HG03045 (cell line): Measurements from ENCODE around the gene TGM5.
"Not testable (repeated sequence)": the region's sequence is repeated elsewhere in the genome, so short reads cannot be mapped to it uniquely, and the experiment has no call there.

Source experiments
- ATAC-seq: cut with Tn5 transposase; IDR thresholded peaks from one replicate; pipeline ENCODE4 v1.9.1; 2021; ENCODE audit warnings: mild to moderate bottlenecking, moderate library complexity; ENCODE audit not compliant: unreplicated experiment

TGM5 gene, protein sequence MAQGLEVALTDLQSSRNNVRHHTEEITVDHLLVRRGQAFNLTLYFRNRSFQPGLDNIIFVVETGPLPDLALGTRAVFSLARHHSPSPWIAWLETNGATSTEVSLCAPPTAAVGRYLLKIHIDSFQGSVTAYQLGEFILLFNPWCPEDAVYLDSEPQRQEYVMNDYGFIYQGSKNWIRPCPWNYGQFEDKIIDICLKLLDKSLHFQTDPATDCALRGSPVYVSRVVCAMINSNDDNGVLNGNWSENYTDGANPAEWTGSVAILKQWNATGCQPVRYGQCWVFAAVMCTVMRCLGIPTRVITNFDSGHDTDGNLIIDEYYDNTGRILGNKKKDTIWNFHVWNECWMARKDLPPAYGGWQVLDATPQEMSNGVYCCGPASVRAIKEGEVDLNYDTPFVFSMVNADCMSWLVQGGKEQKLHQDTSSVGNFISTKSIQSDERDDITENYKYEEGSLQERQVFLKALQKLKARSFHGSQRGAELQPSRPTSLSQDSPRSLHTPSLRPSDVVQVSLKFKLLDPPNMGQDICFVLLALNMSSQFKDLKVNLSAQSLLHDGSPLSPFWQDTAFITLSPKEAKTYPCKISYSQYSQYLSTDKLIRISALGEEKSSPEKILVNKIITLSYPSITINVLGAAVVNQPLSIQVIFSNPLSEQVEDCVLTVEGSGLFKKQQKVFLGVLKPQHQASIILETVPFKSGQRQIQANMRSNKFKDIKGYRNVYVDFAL

DNA sequence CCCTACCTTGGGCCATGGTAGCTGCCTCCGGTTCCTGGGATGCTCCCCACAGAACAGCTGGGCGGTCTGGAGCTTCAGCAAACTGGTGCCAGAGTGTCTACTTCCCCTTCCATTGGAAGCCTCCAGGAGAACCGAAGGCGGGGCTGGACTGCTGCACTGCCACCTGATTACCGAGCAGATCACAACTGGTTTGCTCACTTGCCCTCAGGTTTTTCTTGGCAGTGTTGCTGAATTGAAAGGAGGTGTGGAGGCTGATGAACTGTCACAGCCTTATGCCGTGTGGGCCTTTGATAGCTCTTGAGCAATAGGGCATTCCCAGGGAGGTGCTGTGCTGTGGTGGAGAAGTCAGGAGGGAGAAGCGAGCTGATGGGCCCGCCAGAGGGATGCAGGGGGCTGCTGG lies at the start of gene TGM5:
Gene TGM5, minus strand, starts transcription at position 95 of the 400 bp plus-strand sequence. Its CDS starts 79 bp downstream, at position 16.
- ATAC-seq, result no peak

DNA sequence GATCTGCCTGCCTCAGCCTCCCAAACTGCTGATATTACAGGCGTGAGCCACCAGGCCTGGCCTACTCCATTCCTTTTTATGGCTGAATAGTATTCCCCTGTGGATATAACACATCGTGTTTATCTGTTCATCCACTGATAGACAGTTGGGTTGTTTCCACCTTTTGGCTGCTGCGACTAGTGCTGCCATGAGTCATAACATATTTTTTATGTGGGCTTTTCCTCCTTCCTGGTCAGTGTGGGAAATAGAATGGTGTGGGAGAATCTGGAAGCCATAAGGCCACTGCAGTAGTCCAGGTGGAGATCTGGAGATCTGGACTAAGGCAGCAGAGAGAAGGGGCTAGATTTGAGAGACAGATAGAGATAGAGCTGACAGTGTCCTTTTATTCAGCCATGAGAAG lies 47.4 kb upstream of the TGM5 start:
- ATAC-seq, result no peak

GRCh38 chr15:43312378-43312777 lies 45.6 kb upstream of the TGM5 start:
- ATAC-seq, result no peak

- ATAC-seq, result no peak
These were observed 35.6 kb upstream of the TGM5 start, which contains the start of gene TGM7 for GRCh38 chr15:43302205-43302817. Gene TGM7 (minus strand): TSS chr15:43302255.

GRCh38 chr15:43299884-43300283 lies 33.2 kb upstream of the TGM5 start:
- no peak for ATAC-seq

DNA sequence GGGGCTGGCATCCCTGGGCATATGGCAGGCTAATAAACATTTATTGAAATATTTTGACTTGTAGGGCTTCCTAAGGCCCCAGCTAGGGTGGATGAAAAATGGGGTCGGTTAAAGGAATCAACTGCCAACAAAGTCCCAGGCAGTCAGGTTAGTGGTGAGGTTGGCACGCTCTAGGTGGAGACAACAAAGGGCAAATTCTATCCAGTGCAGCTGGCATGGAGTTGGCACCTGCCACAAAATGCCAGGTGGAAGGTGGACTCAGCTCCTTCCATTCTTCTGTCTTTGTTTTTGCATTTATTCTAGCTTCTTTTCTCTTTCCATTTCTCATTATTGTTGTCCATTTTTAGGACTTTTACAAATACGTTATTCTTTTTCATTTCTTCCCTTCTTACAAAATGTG lies 32.7 kb upstream of the TGM5 start:
- no peak for ATAC-seq

- ATAC-seq, result no peak
These were observed 27.5 kb upstream of the TGM5 start for GRCh38 chr15:43294091-43294706.

DNA sequence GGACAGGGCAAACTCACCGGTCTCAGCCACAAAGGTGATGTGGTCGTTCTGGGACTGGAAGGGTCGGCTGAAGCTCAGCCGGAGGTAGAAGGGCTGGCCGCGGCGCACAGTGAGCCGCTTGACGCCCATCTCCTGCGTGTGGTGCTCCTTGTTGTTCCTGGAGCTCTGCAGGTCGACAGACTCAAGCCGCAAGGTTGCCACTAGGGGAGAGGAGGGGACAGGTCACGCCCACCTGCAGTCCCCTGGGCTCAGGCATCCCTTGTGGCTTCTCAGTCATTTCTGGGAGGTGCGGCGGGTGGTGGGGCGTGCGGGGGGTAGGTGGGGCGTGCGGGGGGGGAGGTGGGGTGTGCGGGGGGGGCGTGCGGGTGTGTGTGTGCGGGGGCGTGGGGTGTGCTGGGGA lies 26.7 kb upstream of the TGM5 start:
- ATAC-seq, result no peak

DNA sequence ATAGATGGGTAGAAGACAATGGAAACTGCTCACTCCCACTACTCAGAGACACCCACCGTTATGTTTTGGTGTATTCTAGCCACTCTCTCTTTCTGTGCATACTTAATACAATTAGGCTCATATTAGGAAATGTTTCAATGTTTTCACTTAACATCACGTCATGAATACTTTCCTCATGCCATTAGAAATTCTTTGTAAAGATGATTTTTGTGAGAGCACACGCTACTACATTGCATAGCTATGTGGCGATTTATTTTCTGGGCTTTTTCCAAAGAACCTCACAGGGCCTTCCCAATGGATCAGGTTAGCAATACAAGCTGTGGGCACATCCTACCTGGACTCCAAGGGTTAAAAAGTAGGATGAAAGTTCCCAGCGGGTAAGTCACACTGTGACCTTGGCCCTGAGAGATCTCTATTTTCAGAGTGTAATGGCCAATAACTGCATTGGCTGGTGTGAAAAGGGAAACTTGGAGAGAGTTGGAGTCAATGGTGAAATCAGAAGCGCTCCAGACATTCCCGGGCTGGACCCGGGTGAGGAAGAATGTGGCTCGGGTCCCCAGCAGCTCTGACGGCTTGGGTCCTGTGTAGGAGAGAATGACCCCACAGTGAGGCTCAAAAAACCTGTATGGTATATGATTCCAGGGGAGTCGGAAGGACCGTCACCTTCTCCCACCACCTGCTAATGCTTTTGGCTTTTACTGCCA lies 25.8 kb upstream of the TGM5 start:
- ATAC-seq, result no peak

- not testable (repeated sequence) for ATAC-seq
These were observed 22.9 kb upstream of the TGM5 start for GRCh38 chr15:43289656-43290055.

GRCh38 chr15:43287254-43287653 lies 20.5 kb upstream of the TGM5 start:
- no peak for ATAC-seq

- ATAC-seq, result no peak
These were observed 19.3 kb upstream of the TGM5 start for GRCh38 chr15:43286074-43286473.

- no peak for ATAC-seq
These were observed 18.9 kb upstream of the TGM5 start for GRCh38 chr15:43285609-43286037.

DNA sequence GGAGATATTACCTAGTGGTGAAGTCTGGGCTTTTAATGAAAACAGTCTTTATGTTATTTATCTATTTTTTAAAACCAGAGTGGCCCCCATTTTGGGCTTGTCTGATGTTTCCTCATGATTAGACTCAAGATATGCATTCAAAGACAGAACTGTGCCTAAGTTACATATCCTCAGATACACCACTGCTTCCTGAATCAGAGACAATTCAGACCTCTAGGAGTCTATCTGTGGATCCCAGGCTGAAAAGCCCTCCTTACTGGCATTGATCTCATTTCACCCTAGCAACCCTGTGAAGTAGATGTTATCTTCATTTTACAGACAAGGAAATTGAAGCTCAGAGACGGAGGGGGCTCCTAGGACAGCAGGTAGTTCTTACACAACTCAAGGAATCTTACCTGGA lies 16.8 kb upstream of the TGM5 start:
- no peak for ATAC-seq

- ATAC-seq, result no peak
These were observed 15.3 kb upstream of the TGM5 start for GRCh38 chr15:43281926-43282602.

DNA sequence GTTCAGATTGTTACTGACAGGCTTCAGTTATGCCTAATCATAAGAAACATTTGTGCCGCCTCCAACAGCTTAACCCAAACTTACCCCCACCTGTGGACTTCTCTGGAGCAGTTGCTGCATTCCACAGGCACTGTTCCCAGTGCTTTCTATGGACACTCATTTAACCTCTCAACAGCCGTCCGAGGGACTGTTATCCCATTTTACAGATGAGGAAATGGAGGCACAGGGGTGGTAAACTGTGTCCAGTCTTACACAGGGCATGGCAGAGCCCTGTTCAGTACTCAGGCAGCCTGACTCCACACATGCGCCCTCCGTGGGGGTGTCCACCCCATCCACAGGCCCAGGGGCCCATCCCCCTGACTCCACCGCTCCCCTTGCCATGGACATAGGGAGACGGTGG lies 14.3 kb upstream of the TGM5 start:
- ATAC-seq, result no peak

GRCh38 chr15:43279496-43279895 lies 12.8 kb upstream of the TGM5 start:
- no peak for ATAC-seq

GRCh38 chr15:43278869-43279268 lies 12.1 kb upstream of the TGM5 start:
- ATAC-seq, result no peak

GRCh38 chr15:43277901-43278300 lies 11.2 kb upstream of the TGM5 start:
- no peak for ATAC-seq

GRCh38 chr15:43277231-43277823 lies 10.6 kb upstream of the TGM5 start:
- ATAC-seq, result no peak
